Activated CD4-positive, alpha-beta T cell treated with anti-CD3 and anti-CD28 coated beads, Interleukin-2, amount 50 U/mL, for 4 hours (primary cell): ENCODE results near the gene PLIN5.

Experiments used
- DNase-seq, 2 experiments: peaks; one replicate each; pipeline ENCODE4 v3.0.0-alpha.2; 2020

PLIN5 gene

GRCh38 chr19:4477034-4477801, 57.8 kb downstream of the PLIN5 start:
- no peak for DNase-seq

DNA sequence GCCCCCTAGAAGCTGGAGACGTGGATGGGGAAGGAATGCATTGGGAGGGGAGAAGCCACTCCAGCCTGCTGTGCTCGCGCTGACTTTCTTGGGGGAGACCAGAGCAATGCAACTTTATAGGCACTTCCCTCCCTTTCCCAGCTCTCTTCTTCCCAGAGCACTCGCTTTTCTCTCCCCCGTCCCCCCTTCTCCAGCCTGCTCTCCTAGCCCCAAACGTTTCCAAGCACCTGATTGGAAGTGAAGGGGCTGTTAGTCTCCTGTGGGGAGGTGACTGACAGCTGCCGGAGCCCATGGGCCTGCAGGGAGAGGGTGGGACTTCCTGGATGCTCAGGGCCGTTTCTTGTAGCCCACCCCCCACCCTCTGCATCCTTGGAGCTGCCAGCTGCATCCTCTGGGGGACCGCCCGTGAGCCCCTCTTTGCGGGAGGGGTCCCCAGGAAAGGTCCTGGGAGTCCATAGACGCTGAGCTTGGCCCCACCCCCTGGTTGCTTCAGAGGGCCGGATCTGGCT, 60.5 kb downstream of the PLIN5 start:
- DNase-seq: no peak

DNA sequence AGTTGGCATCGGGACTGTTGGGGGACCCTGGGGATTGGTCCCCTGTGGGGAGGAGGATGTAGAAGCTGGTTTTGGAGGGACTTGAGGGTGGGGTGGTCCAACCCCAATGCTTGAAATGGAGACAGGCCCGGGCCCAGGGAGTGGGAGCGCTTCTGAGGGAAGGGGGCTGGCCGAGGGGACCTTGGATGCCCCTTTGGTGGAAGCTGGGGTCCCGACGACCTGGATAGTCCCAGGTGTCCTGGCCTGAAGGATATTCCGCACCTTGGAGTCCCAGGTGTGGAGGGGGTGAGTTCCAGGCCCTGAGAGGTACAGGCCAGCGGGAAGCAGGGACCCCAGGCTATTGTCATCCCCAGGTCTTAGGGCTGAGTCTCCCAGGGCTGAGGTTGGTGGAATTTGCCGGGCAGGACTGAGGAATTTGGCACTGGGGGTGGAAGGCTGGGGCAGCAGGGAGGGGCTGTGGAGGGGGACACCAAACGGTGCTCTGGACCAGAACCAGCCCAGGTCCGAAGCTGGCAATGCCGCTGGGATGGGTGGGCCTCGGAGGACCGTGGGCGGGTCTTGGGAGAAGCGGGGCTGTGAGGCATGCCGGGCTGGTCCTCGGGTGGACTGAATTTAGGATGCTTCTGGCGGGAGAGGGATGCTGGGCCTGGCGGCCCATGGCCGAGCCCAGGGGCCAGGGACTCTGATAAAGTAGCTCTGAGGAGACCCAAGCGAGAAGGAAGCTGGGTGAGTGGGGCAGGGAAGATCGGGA, 61.1 kb downstream of the PLIN5 start:
- no peak for DNase-seq

GRCh38 chr19:4473011-4473762, 61.8 kb downstream of the PLIN5 start:
- no peak for DNase-seq
